Endothelial cell of umbilical vein (primary cell): Measurements from ENCODE around the gene LRWD1. TPM values are rescaled to one million over a fixed set of nuclear protein-coding genes. Genes with fewer than 3 reads are reported as not detected.

ENCODE experiments used
- BruUV-seq: library from RNA; stranded (reverse); fragments of 400-500 nt; replicated peaks from 2 replicates; lab custom pipeline; 2021; lab: Mats Ljungman, UMichigan
- CTCF ChIA-PET: fragments of 300-600, 350-600 bp; sonication (Branson Sonifier 250); formaldehyde crosslinking; loops from one replicate; lab custom pipeline; 2021; ENCODE audit warnings: antibody characterized with exemption, inconsistent platforms; lab: Charles Lee
- POLR2A ChIA-PET: fragments of 300-600, 350-600 bp; sonication (Branson Sonifier 250); formaldehyde crosslinking; loops from one replicate; lab custom pipeline; 2021; ENCODE audit warnings: antibody characterized with exemption, inconsistent platforms; lab: Charles Lee
- DNase-seq: peaks from one replicate; pipeline ENCODE4 v3.0.0-alpha.2; 2011; ENCODE audit warnings: low read depth, low spot score
- FAIRE-seq: peaks from 2 replicates; lab custom pipeline; 2011; peaks lifted over from hg19 to GRCh38; lab: Jason Lieb, UNC
- H2AFZ ChIP-seq: 2 replicates; pipeline ENCODE4 v1.6.0; 2012; ENCODE audit warnings: low read depth, low read length, control low read depth, inconsistent platforms
- H3K27ac ChIP-seq: 2 replicates; pipeline ENCODE4 v1.5.1; 2011; ENCODE audit warnings: low read depth, mild to moderate bottlenecking, control low read depth, low read length, moderate library complexity; ENCODE audit not compliant: insufficient read depth
- H3K27me3 ChIP-seq, 2 experiments: 2 replicates each; pipeline versions ENCODE4 v1.6.0 to v1.6.1; 2011; ENCODE audit warnings: low read length in 2 of 2, mixed read lengths in 1 of 2; ENCODE audit not compliant: control insufficient read depth in 2 of 2, insufficient read depth in 2 of 2
- H3K36me3 ChIP-seq, 2 experiments: 2 replicates in 1 of 2; 3 replicates in 1 of 2; pipeline ENCODE4 v1.5.1; 2011; ENCODE audit warnings: low read length in 2 of 2, mild to moderate bottlenecking in 1 of 2, moderate library complexity in 1 of 2; ENCODE audit not compliant: control insufficient read depth in 2 of 2, insufficient read depth in 2 of 2; ENCODE audit errors: extremely low read depth in 1 of 2
- H3K4me1 ChIP-seq: 3 replicates; pipeline ENCODE4 v1.5.1; 2011; ENCODE audit warnings: mild to moderate bottlenecking, low read length; ENCODE audit not compliant: control insufficient read depth, insufficient read depth; ENCODE audit errors: extremely low read depth
- H3K4me2 ChIP-seq: 2 replicates; pipeline ENCODE4 v1.6.1; 2011; ENCODE audit warnings: low read length, control low read depth, mixed read lengths; ENCODE audit not compliant: insufficient read depth
- H3K4me3 ChIP-seq, 3 experiments: fragments of 200-600 bp in 1 of 3; sonication (generic), shearing (Covaris generic) in 1 of 3; replicated peaks in 1 of 3; 2 replicates each; pipeline ENCODE4 v1.5.1; 2011 to 2016; ENCODE audit warnings: control low read depth in 3 of 3, low read length in 3 of 3, mild to moderate bottlenecking in 2 of 3, inconsistent platforms in 1 of 3, low read depth in 1 of 3, moderate library complexity in 1 of 3; ENCODE audit not compliant: insufficient read depth in 1 of 3
- H3K79me2 ChIP-seq: 2 replicates; pipeline ENCODE4 v1.6.0; 2012; ENCODE audit warnings: low read length, inconsistent platforms; ENCODE audit not compliant: control insufficient read depth, insufficient read depth
- H3K9ac ChIP-seq: replicated peaks from 2 replicates; pipeline ENCODE3; 2011; ENCODE audit warnings: low read length, control low read depth; ENCODE audit not compliant: insufficient read depth; ENCODE audit errors: extremely low read depth
- H3K9me1 ChIP-seq: replicated peaks from 3 replicates; pipeline ENCODE4 v1.6.0; 2011; ENCODE audit warnings: mild to moderate bottlenecking, low read length; ENCODE audit not compliant: control insufficient read depth, insufficient read depth; ENCODE audit errors: extremely low read depth
- H3K9me3 ChIP-seq: replicated peaks from 2 replicates; pipeline ENCODE4 v1.5.1; 2012; ENCODE audit warnings: low read length, inconsistent platforms; ENCODE audit not compliant: control insufficient read depth, insufficient read depth
- H4K20me1 ChIP-seq: replicated peaks from 2 replicates; pipeline ENCODE3; 2011; ENCODE audit warnings: mild to moderate bottlenecking, low read length; ENCODE audit not compliant: control insufficient read depth, insufficient read depth; ENCODE audit errors: extremely low read depth
- EZH2 ChIP-seq: IDR thresholded peaks from 2 replicates; pipeline ENCODE4 v1.6.1; 2012; ENCODE audit warnings: borderline replicate concordance, low read depth, mild to moderate bottlenecking, moderate library complexity, low read length, inconsistent platforms; ENCODE audit not compliant: severe bottlenecking
- FOS ChIP-seq: IDR thresholded peaks from 2 replicates; pipeline ENCODE4 v1.6.1; 2011; ENCODE audit warnings: mild to moderate bottlenecking, low read length, moderate library complexity, borderline replicate concordance; ENCODE audit not compliant: insufficient read depth
- GATA2 ChIP-seq: IDR thresholded peaks from 2 replicates; pipeline ENCODE4 v1.7.0; 2011; ENCODE audit warnings: low read depth, mild to moderate bottlenecking, moderate library complexity, mixed read lengths, low read length; ENCODE audit not compliant: insufficient read length, insufficient read depth
- JUN ChIP-seq: IDR thresholded peaks from 2 replicates; pipeline ENCODE4 v1.6.1; 2011; ENCODE audit warnings: borderline replicate concordance, low read depth; ENCODE audit not compliant: insufficient read length, insufficient read depth
- POLR2AphosphoS5 ChIP-seq: IDR thresholded peaks from 2 replicates; pipeline ENCODE4 v1.6.1; 2012; ENCODE audit warnings: low read depth, mild to moderate bottlenecking, control low read depth, low read length, moderate library complexity; ENCODE audit not compliant: insufficient read depth
- dilution Hi-C: fragments of 300-500 bp; cut with MboI; formaldehyde crosslinking; loops from one replicate; pipeline ENCODE4 v1.15.0; 2019; ENCODE audit warnings: low sequenced_read_pairs; ENCODE audit not compliant: extremely low pct_ligation_motif_present
- intact Hi-C: fragments of 100-400 bp; cut with micrococcal nuclease; formaldehyde crosslinking; loops from one replicate; pipeline ENCODE4 v1.10.0; 2022
- polyA plus RNA-seq, 4 experiments: library from polyadenylated mRNA; depleted of rRNA in 3 of 4; stranded (reverse) in 3 of 4; unstranded in 1 of 4; fragments of >200 nt; gene quantifications; 2 replicates each; pipeline versions ENCODE4 v1.2.1 to v1.2.3, GENCODE V29; 2011 to 2012; ENCODE audit warnings: missing spikeins in 1 of 4
- total RNA-seq: library from RNA; stranded (reverse); gene quantifications from 2 replicates; pipeline ENCODE4 v1.2.3, GENCODE V29; 2021

Gene LRWD1
- total and polyA plus RNA-seq, 2 donors (not counting 3 experiments of a cell fraction or from before 2014, with no cell fraction given): 21.7 to 22.7 TPM

GRCh38 chr7:102439963-102440795 is 24.6 kb upstream of the LRWD1 start:
- no TSS peak for BruUV-seq
- H3K9me3 ChIP-seq: no peaks in the 10 kb centered on the region
- no peak overlapping the region for H3K4me3 ChIP-seq
- FAIRE-seq (peak; percentile 99), DNase-seq (peak; percentile 93)
- no peaks in the 10 kb centered on the region for H3K27me3 ChIP-seq
- intact Hi-C loops (no loop called here), dilution Hi-C loops (no loop called here)
- H4K20me1 ChIP-seq: no peaks in the 10 kb centered on the region
- TF ChIP-seq JUN (peak; percentile 72), FOS (peak; percentile 93), EZH2 (no peak), POLR2AphosphoS5 (peak; percentile 64), GATA2 (no peak)
- peaks cover 2 to 9% of the 10 kb centered on the region in 2 experiments for H3K36me3 ChIP-seq
- H3K4me2 ChIP-seq: no peak overlapping the region
- peak overlapping the region; percentile 25 for H3K9ac ChIP-seq
- peaks cover 4% of the 10 kb centered on the region for H3K79me2 ChIP-seq
- peak overlapping the region; percentile 70 for H3K27ac ChIP-seq
- H2AFZ ChIP-seq: no peak overlapping the region
- no peaks in the 10 kb centered on the region for H3K9me1 ChIP-seq
- ChIA-PET CTCF (interaction anchor here (0.7 to 2.7 kb wide), 5 partner anchors 10 to 161 kb away, joined by 3 to 13 read pairs (median 3); partner anchors contain the start of genes ALKBH4 and LRWD1), POLR2A (interaction anchor here (1.3 kb wide), 1 partner anchor 10 kb away, joined by 3 read pairs; no protein-coding TSS in a partner anchor)
- peaks cover 13% of the 10 kb centered on the region for H3K4me1 ChIP-seq
